Gastrocnemius medialis (tissue), 4 donors: ENCODE results near the gene ARHGAP29.

ENCODE experiments used
- POLR2A ChIP-seq, 2 donors: fragments of 450-650 bp; IDR thresholded peaks; one replicate each; pipeline ENCODE4 v1.6.1; 2017; ENCODE audit warnings: antibody characterized with exemption in 2 of 2, mild to moderate bottlenecking in 2 of 2, moderate library complexity in 2 of 2
- TF ChIP-seq, protein P1 (sequence below), 5 experiments: fragments of 450-650 bp in 3 of 5; fragments of 200-600 bp in 2 of 5; sonication (generic) in 2 of 5; IDR thresholded peaks in 4 of 5; conservative IDR thresholded peaks in 1 of 5; 1 replicate in 4 of 5; 2 replicates in 1 of 5; pipeline ENCODE4 v1.5.1; 2016 to 2019; ENCODE audit warnings: antibody characterized with exemption in 5 of 5, mild to moderate bottlenecking in 3 of 5, moderate library complexity in 3 of 5

DNA sequence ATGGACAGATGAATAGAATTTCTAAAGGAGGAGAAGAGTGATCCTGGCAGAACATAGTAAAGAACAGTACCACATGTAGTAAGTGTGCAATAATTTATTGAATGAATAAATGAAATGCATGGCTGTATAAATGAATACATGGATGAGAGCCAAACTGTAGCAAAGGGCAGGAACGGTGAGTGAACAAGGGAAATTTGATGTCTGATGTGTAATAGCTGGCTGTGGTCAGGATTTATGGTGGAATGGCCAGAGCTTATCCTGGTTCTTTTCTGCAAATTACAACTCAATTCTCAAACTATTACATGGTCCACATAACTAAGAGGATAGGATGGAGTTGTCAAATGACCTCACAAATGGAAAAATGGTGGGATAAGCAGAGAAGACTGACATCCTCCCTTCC is 43.2 kb upstream of the ARHGAP29 start:
- TF ChIP-seq, protein P1, sequence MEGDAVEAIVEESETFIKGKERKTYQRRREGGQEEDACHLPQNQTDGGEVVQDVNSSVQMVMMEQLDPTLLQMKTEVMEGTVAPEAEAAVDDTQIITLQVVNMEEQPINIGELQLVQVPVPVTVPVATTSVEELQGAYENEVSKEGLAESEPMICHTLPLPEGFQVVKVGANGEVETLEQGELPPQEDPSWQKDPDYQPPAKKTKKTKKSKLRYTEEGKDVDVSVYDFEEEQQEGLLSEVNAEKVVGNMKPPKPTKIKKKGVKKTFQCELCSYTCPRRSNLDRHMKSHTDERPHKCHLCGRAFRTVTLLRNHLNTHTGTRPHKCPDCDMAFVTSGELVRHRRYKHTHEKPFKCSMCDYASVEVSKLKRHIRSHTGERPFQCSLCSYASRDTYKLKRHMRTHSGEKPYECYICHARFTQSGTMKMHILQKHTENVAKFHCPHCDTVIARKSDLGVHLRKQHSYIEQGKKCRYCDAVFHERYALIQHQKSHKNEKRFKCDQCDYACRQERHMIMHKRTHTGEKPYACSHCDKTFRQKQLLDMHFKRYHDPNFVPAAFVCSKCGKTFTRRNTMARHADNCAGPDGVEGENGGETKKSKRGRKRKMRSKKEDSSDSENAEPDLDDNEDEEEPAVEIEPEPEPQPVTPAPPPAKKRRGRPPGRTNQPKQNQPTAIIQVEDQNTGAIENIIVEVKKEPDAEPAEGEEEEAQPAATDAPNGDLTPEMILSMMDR (IDR thresholded peaks at IDR 0.05 in 4 of 5, conservative IDR thresholded peaks at IDR 0.05 in 1 of 5), result no peak
- no peak for TF ChIP-seq POLR2A (IDR thresholded peaks at IDR 0.05)
